ENCODE results near the gene SLC35F3. TPM values are rescaled to one million over a fixed set of nuclear protein-coding genes. Genes with fewer than 3 reads are reported as not detected.

The SLC35F3 gene
- total RNA-seq, 1 experiment from 2014 or later, result 0.94 TPM

- no peak for TF ChIP-seq ZBTB43 (CRISPR knock-in tag; IDR thresholded peaks at IDR 0.05)
- no peak for TF ChIP-seq ETV6 (CRISPR knock-in tag; IDR thresholded peaks at IDR 0.05)
- no peak for TF ChIP-seq ZNF263 (CRISPR knock-in tag; IDR thresholded peaks at IDR 0.05; ENCODE audit: low read depth)
- no peak for TF ChIP-seq HMGA2 (CRISPR knock-in tag; IDR thresholded peaks at IDR 0.05)
- no peak for TF ChIP-seq CTCF (IDR thresholded peaks at IDR 0.05)
Observed at GRCh38 chr1:234141006-234141405, 236.5 kb downstream of the SLC35F3 start (continued).

GRCh38 chr1:234143681-234144080 lies 239.2 kb downstream of the SLC35F3 start:
- Mint-ChIP-seq H3K36me3 (peaks cover 2% of the 10 kb centered on the region; the same call in 1 of the 2 replicates), H3K9me3 (peaks cover 9% of the 10 kb centered on the region), H3K4me3 (no peak overlapping the region), H3K27me3 (ENCODE audit: low read depth) (no peaks in the 10 kb centered on the region), H3K4me1 (no peaks in the 10 kb centered on the region), H3K27ac (no peak overlapping the region)
- DNase-seq (ENCODE audit: low spot score), result no peak
- CTCF ChIA-PET, result no interaction called here
- no peak for TF ChIP-seq ZNF138 (CRISPR knock-in tag; conservative IDR thresholded peaks at IDR 0.05)
- no peak for TF ChIP-seq ZSCAN18 (CRISPR knock-in tag; IDR thresholded peaks at IDR 0.05)
- no peak for TF ChIP-seq ETV6 (CRISPR knock-in tag; IDR thresholded peaks at IDR 0.05)
- no peak for TF ChIP-seq NFE2L1 (CRISPR knock-in tag; IDR thresholded peaks at IDR 0.05)
- no peak for TF ChIP-seq ERG (CRISPR knock-in tag; IDR thresholded peaks at IDR 0.05)
- TF ChIP-seq PREB (CRISPR knock-in tag; IDR thresholded peaks at IDR 0.05; ENCODE audit: borderline replicate concordance), result no peak
- TF ChIP-seq ZNF263 (CRISPR knock-in tag; IDR thresholded peaks at IDR 0.05; ENCODE audit: low read depth), result no peak
- TF ChIP-seq ELF4 (CRISPR knock-in tag; IDR thresholded peaks at IDR 0.05; ENCODE audit: low read depth), result no peak
- no peak for TF ChIP-seq FOXP4 (CRISPR knock-in tag; IDR thresholded peaks at IDR 0.05)
- TF ChIP-seq TP53 (CRISPR knock-in tag; IDR thresholded peaks at IDR 0.05), result no peak
- TF ChIP-seq MLX (CRISPR knock-in tag; IDR thresholded peaks at IDR 0.05), result no peak
- TF ChIP-seq CDX4 (CRISPR knock-in tag; IDR thresholded peaks at IDR 0.05; ENCODE audit: borderline replicate concordance), result no peak
- no peak for TF ChIP-seq HMGXB4 (CRISPR knock-in tag; IDR thresholded peaks at IDR 0.05)
- TF ChIP-seq RELA (CRISPR knock-in tag; IDR thresholded peaks at IDR 0.05; ENCODE audit: borderline replicate concordance), result no peak
- no peak for TF ChIP-seq ATF1 (CRISPR knock-in tag; IDR thresholded peaks at IDR 0.05)
- TF ChIP-seq SOX15 (CRISPR knock-in tag; IDR thresholded peaks at IDR 0.05), result no peak
- no peak for TF ChIP-seq TEAD4 (CRISPR knock-in tag; IDR thresholded peaks at IDR 0.05)
- TF ChIP-seq CREM (CRISPR knock-in tag; IDR thresholded peaks at IDR 0.05), result no peak
- no peak for ATAC-seq
- POLR2A ChIA-PET, result interaction anchor here (0.7 kb wide), 1 partner anchor 16 kb away, joined by 3 read pairs; no protein-coding TSS in a partner anchor
